Prostate gland (tissue), 2 donors: Measurements from ENCODE around the gene CCDC28B.

Source experiments
- POLR2AphosphoS5 ChIP-seq: sonication (generic); formaldehyde crosslinking; IDR thresholded peaks from one replicate; pipeline ENCODE4 v1.6.1; 2017; ENCODE audit warnings: antibody characterized with exemption
- TF ChIP-seq, protein P1 (sequence below), 4 experiments: fragments of 200-600 bp in 2 of 4; fragments of 450-650 bp in 2 of 4; sonication (generic) in 2 of 4; IDR thresholded peaks; 1 replicate in 3 of 4; 2 replicates in 1 of 4; pipeline ENCODE4 v1.5.1; 2016 to 2019; ENCODE audit warnings: antibody characterized with exemption in 4 of 4, mild to moderate bottlenecking in 2 of 4, moderate library complexity in 2 of 4

DNA sequence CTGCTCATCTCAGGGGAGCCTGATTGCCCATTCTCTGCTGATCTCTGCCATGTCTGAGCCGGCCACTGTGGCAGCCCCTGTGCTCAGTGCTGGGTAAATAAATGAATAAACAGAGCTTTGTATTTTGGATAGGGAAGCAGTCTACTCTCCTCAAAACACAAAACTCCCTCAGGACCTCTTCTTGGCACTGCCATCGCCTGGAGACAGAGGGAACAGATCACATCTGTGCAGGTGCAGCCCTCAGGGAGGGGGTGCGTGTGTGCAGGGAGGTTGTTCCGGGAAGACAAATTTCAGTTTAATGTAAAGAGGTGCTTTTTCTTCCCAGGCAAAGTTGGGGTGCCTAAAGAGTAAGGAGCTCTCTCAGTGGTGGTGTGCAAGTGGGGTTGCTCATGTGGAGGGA lies 38.9 kb downstream of the CCDC28B start:
- TF ChIP-seq, protein P1, sequence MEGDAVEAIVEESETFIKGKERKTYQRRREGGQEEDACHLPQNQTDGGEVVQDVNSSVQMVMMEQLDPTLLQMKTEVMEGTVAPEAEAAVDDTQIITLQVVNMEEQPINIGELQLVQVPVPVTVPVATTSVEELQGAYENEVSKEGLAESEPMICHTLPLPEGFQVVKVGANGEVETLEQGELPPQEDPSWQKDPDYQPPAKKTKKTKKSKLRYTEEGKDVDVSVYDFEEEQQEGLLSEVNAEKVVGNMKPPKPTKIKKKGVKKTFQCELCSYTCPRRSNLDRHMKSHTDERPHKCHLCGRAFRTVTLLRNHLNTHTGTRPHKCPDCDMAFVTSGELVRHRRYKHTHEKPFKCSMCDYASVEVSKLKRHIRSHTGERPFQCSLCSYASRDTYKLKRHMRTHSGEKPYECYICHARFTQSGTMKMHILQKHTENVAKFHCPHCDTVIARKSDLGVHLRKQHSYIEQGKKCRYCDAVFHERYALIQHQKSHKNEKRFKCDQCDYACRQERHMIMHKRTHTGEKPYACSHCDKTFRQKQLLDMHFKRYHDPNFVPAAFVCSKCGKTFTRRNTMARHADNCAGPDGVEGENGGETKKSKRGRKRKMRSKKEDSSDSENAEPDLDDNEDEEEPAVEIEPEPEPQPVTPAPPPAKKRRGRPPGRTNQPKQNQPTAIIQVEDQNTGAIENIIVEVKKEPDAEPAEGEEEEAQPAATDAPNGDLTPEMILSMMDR (IDR thresholded peaks at IDR 0.05): no peak
- no peak for TF ChIP-seq POLR2AphosphoS5
